Caco-2 (cell line): ENCODE results near the gene RGS6. TPM values are rescaled to one million over a fixed set of nuclear protein-coding genes. Genes with fewer than 3 reads are reported as not detected.
"Not testable (repeated sequence)": the region's sequence is repeated elsewhere in the genome, so short reads cannot be mapped to it uniquely, and the experiment has no call there.

Experiments
- BruUV-seq: library from RNA; stranded (reverse); fragments of 400-500 nt; replicated peaks from 2 replicates; lab custom pipeline; 2021; lab: Mats Ljungman, UMichigan
- CTCF ChIA-PET: fragments of 300-600 bp; sonication (Branson Sonifier 250); formaldehyde crosslinking; loops from one replicate; lab custom pipeline; 2022; ENCODE audit warnings: antibody characterized with exemption; lab: Charles Lee
- POLR2A ChIA-PET: fragments of 300-600 bp; sonication (Branson Sonifier 250); formaldehyde crosslinking; loops from one replicate; lab custom pipeline; 2022; ENCODE audit warnings: antibody characterized with exemption; lab: Charles Lee
- DNase-seq, 2 experiments: peaks; one replicate each; pipeline versions ENCODE4 v3.0.0 to v3.0.0-alpha.2; 2020 to 2022
- H3K27me3 ChIP-seq: replicated peaks from 2 replicates; pipeline ENCODE4 v1.6.0; 2011; ENCODE audit warnings: low read length; ENCODE audit not compliant: control insufficient read depth, insufficient read depth
- H3K36me3 ChIP-seq: 2 replicates; pipeline ENCODE4 v1.5.1; 2011; ENCODE audit warnings: low read length; ENCODE audit not compliant: control insufficient read depth, insufficient read depth
- H3K4me1 ChIP-seq: fragments of 250-450 bp; sonication (Bioruptor Pico); 2 replicates; pipeline ENCODE4 v1.5.1; 2020; ENCODE audit warnings: mild to moderate bottlenecking
- H3K4me3 ChIP-seq: 2 replicates; pipeline ENCODE4 v1.5.1; 2011; ENCODE audit warnings: low read depth, mild to moderate bottlenecking, control low read depth, low read length
- H3K9me3 ChIP-seq: fragments of 250-450 bp; sonication (Bioruptor Pico); 2 replicates; pipeline ENCODE4 v1.5.1; 2020; ENCODE audit warnings: mild to moderate bottlenecking, moderate library complexity
- H3K27ac Mint-ChIP-seq: one replicate; pipeline ENCODE4 v1.8.0; 2022; ENCODE audit warnings: mixed read lengths; ENCODE audit not compliant: unreplicated experiment
- H3K27me3 Mint-ChIP-seq: one replicate; pipeline ENCODE4 v1.8.0; 2022; ENCODE audit warnings: mixed read lengths; ENCODE audit not compliant: insufficient read depth, unreplicated experiment
- H3K36me3 Mint-ChIP-seq: one replicate; pipeline ENCODE4 v1.8.0; 2022; ENCODE audit warnings: mild to moderate bottlenecking, mixed read lengths; ENCODE audit not compliant: insufficient read depth, unreplicated experiment
- H3K4me1 Mint-ChIP-seq: one replicate; pipeline ENCODE4 v1.8.0; 2022; ENCODE audit warnings: low read depth, mixed read lengths; ENCODE audit not compliant: unreplicated experiment
- H3K4me3 Mint-ChIP-seq: one replicate; pipeline ENCODE4 v1.8.0; 2022; ENCODE audit warnings: mild to moderate bottlenecking, moderate library complexity, mixed read lengths; ENCODE audit not compliant: unreplicated experiment
- H3K9me3 Mint-ChIP-seq: one replicate; pipeline ENCODE4 v1.8.0; 2022; ENCODE audit warnings: mixed read lengths; ENCODE audit not compliant: unreplicated experiment
- CTCF ChIP-seq, 2 experiments: fragments of 200-600 bp in 1 of 2; IDR thresholded peaks; 1 replicate in 1 of 2; 2 replicates in 1 of 2; pipeline versions ENCODE4 v1.5.1 to v1.8.0; 2011 to 2022; ENCODE audit warnings: antibody characterized with exemption in 1 of 2, control low read depth in 1 of 2, inconsistent platforms in 1 of 2, low read depth in 1 of 2, low read length in 1 of 2, mild to moderate bottlenecking in 1 of 2, moderate library complexity in 1 of 2; ENCODE audit not compliant: insufficient read depth in 1 of 2, severe bottlenecking in 1 of 2, unreplicated experiment in 1 of 2
- intact Hi-C: fragments of 100-400 bp; cut with micrococcal nuclease; formaldehyde crosslinking; loops from one replicate; pipeline ENCODE4 v1.10.0; 2022; ENCODE audit not compliant: unreplicated experiment
- total RNA-seq: library from RNA; stranded (reverse); gene quantifications from 2 replicates; pipeline ENCODE4 v1.2.3, GENCODE V29; 2022

The RGS6 gene
- total RNA-seq, 1 experiment from 2014 or later = not detected

DNA sequence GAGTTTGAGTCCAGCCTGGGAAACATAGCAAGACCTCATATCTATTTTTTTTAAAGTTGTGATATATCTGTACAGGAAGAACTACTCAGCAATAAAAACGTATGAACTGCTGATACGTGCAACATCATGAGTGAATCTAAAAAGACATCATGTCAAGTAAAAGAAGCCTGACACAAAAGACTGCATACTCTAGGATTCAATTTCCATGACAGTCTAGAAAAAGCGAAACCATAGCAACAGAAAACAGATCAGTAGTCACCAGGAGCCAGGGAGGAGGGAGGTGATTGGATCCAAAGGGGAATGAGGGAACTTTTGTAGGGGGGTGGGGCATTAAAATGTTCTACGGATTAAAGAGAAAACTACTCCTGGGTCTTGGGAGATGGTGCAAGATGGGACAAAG is 8.7 kb upstream of the RGS6 start:
- Histone ChIP-seq H3K27me3 (no peaks in the 10 kb centered on the region), H3K9me3 (no peaks in the 10 kb centered on the region), H3K36me3 (no peaks in the 10 kb centered on the region), H3K4me3 (no peak overlapping the region), H3K4me1 (no peaks in the 10 kb centered on the region)
- CTCF ChIA-PET = no interaction called here
- no peaks in the 10 kb centered on the region for H3K36me3 Mint-ChIP-seq
- intact Hi-C loops = no loop called here
- POLR2A ChIA-PET = no interaction called here
- no peak for TF ChIP-seq CTCF (IDR thresholded peaks at IDR 0.05; ENCODE audit: insufficient read depth in 1 of 2, low read depth in 1 of 2, low read length in 1 of 2, severe bottlenecking in 1 of 2, unreplicated experiment in 1 of 2)
- H3K27ac Mint-ChIP-seq = no peak overlapping the region
- no TSS peak for BruUV-seq
- no peak for DNase-seq
- no peaks in the 10 kb centered on the region for H3K9me3 Mint-ChIP-seq
- peaks cover 14% of the 10 kb centered on the region for H3K27me3 Mint-ChIP-seq
- H3K4me3 Mint-ChIP-seq = no peak overlapping the region
- no peaks in the 10 kb centered on the region for H3K4me1 Mint-ChIP-seq

GRCh38 chr14:71931492-71932228 is 569 bp upstream of the RGS6 start:
- no peaks in the 10 kb centered on the region for H3K9me3 Mint-ChIP-seq
- no peaks in the 10 kb centered on the region for H3K36me3 Mint-ChIP-seq
- BruUV-seq = no TSS peak
- Histone ChIP-seq H3K36me3 (no peaks in the 10 kb centered on the region), H3K4me1 (no peaks in the 10 kb centered on the region), H3K9me3 (no peaks in the 10 kb centered on the region), H3K4me3 (no peak overlapping the region), H3K27me3 (no peaks in the 10 kb centered on the region)
- DNase-seq = no peak
- no peaks in the 10 kb centered on the region for H3K4me1 Mint-ChIP-seq
- POLR2A ChIA-PET = no interaction called here
- intact Hi-C loops = no loop called here
- H3K27ac Mint-ChIP-seq = no peak overlapping the region
- no peak overlapping the region for H3K4me3 Mint-ChIP-seq
- CTCF ChIA-PET = no interaction called here
- no peak for TF ChIP-seq CTCF (IDR thresholded peaks at IDR 0.05; ENCODE audit: insufficient read depth in 1 of 2, low read depth in 1 of 2, low read length in 1 of 2, severe bottlenecking in 1 of 2, unreplicated experiment in 1 of 2)
- peaks cover 2% of the 10 kb centered on the region for H3K27me3 Mint-ChIP-seq

GRCh38 chr14:71933001-71933587 is 865 bp downstream of the RGS6 start:
- H3K9me3 Mint-ChIP-seq = no peaks in the 10 kb centered on the region
- no peak overlapping the region for H3K27ac Mint-ChIP-seq
- no peaks in the 10 kb centered on the region for H3K9me3 ChIP-seq
- TF ChIP-seq CTCF (IDR thresholded peaks at IDR 0.05; ENCODE audit: insufficient read depth in 1 of 2, low read depth in 1 of 2, low read length in 1 of 2, severe bottlenecking in 1 of 2, unreplicated experiment in 1 of 2) = no peak
- H3K4me3 ChIP-seq = no peak overlapping the region
- H3K4me1 ChIP-seq = no peaks in the 10 kb centered on the region
- no peaks in the 10 kb centered on the region for H3K36me3 Mint-ChIP-seq
- no TSS peak for BruUV-seq
- CTCF ChIA-PET = no interaction called here
- POLR2A ChIA-PET = no interaction called here
- no peaks in the 10 kb centered on the region for H3K4me1 Mint-ChIP-seq
- intact Hi-C loops = no loop called here
- H3K36me3 ChIP-seq = no peaks in the 10 kb centered on the region
- no peak overlapping the region for H3K4me3 Mint-ChIP-seq
- no peaks in the 10 kb centered on the region for H3K27me3 ChIP-seq
- H3K27me3 Mint-ChIP-seq = peaks cover 2% of the 10 kb centered on the region
- no peak for DNase-seq

DNA sequence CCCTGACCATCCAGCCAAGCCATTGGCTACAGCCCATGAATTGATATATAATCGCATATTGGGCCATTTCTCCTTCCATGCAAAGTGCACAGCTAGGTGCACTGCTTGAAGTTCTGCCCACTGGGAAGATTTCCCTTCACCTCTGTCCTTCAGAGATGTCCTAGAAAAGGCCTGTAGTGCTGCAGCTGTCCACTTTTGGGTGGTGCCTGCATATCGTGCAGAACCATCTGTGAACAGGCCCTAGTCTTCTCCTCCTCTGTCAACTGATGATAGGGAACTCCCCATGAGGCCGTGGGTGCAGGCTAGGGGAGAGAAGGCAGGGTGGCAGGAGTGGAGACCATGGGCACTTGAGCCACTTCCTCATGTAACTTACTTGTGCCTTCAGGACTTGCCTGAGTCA is 6.0 kb downstream of the RGS6 start:
- H3K4me1 Mint-ChIP-seq, H3K9me3 ChIP-seq, intact Hi-C loops, H3K27ac Mint-ChIP-seq, H3K4me3 Mint-ChIP-seq, H3K9me3 Mint-ChIP-seq, H3K27me3 Mint-ChIP-seq, POLR2A ChIA-PET, H3K36me3 ChIP-seq, DNase-seq, H3K4me3 ChIP-seq, H3K27me3 ChIP-seq, BruUV-seq, H3K4me1 ChIP-seq, CTCF ChIA-PET, H3K36me3 Mint-ChIP-seq: not testable (repeated sequence)

- intact Hi-C loops, H3K9me3 Mint-ChIP-seq, H3K4me1 Mint-ChIP-seq, H3K27me3 ChIP-seq, H3K27ac Mint-ChIP-seq, DNase-seq, CTCF ChIA-PET, POLR2A ChIA-PET, H3K36me3 ChIP-seq, H3K9me3 ChIP-seq, H3K27me3 Mint-ChIP-seq, H3K4me3 ChIP-seq, H3K4me1 ChIP-seq, H3K36me3 Mint-ChIP-seq, BruUV-seq, H3K4me3 Mint-ChIP-seq: not testable (repeated sequence)
These were observed 7.1 kb downstream of the RGS6 start for GRCh38 chr14:71939344-71939743.
